Measurements from ENCODE around the gene TUBGCP3.

- TF ChIP-seq CTCF (IDR thresholded peaks at IDR 0.05 in 2 of 3, conservative IDR thresholded peaks at IDR 0.05 in 1 of 3; ENCODE audit: borderline replicate concordance in 1 of 3, insufficient read depth in 1 of 3, low read depth in 2 of 3, low read length in 2 of 3) (peak; percentile 23 to 55 (median 52); a peak in 5 of 6 replicates), ATF3 (IDR thresholded peaks at IDR 0.05) (no peak), POLR2A (IDR thresholded peaks at IDR 0.05; ENCODE audit: borderline replicate concordance, extremely low read depth, insufficient read depth, insufficient read length) (no peak), CBX3 (IDR thresholded peaks at IDR 0.05; ENCODE audit: low read depth) (no peak), EZH2 (IDR thresholded peaks at IDR 0.05) (no peak), RAD21 (IDR thresholded peaks at IDR 0.05; ENCODE audit: low read depth) (peak; percentile 56), SP1 (IDR thresholded peaks at IDR 0.05; ENCODE audit: low read depth) (no peak), ZFX (IDR thresholded peaks at IDR 0.05) (no peak), FOSL1 (IDR thresholded peaks at IDR 0.05; ENCODE audit: low read depth) (no peak), POLR2AphosphoS5 (IDR thresholded peaks at IDR 0.05; ENCODE audit: low read depth, low read length) (no peak), MAX (IDR thresholded peaks at IDR 0.05) (no peak), ELF1 (IDR thresholded peaks at IDR 0.05; ENCODE audit: borderline replicate concordance, low read depth) (no peak), JUND (IDR thresholded peaks at IDR 0.05) (no peak), YY1 (IDR thresholded peaks at IDR 0.05; ENCODE audit: extremely low read depth, insufficient replicate concordance, low read depth, low read length) (no peak)
Measured at GRCh38 chr13:112510002-112510780, 77.8 kb downstream of the TUBGCP3 start.

Measured in HCT116 (cell line).